H1 (cell line): Measurements from ENCODE around the gene TUT1. TPM values are rescaled to one million over a fixed set of nuclear protein-coding genes. Genes with fewer than 3 reads are reported as not detected.

ENCODE experiments used
- CTCF ChIA-PET: fragments of 300-600 bp; sonication (Branson Sonifier 250); formaldehyde crosslinking; loops from one replicate; lab custom pipeline; 2021; ENCODE audit not compliant: partially characterized antibody; lab: Charles Lee
- POLR2A ChIA-PET: fragments of 300-600 bp; sonication (Branson Sonifier 250); formaldehyde crosslinking; loops from one replicate; lab custom pipeline; 2021; ENCODE audit warnings: inconsistent platforms; ENCODE audit not compliant: partially characterized antibody; lab: Charles Lee
- DNase-seq, 2 experiments: peaks; one replicate each; pipeline versions ENCODE4 v3.0.0 to v3.0.0-alpha.2; 2010 to 2022; ENCODE audit warnings: low spot score in 2 of 2, low read depth in 1 of 2, mixed read lengths in 1 of 2
- FAIRE-seq: peaks from 2 replicates; lab custom pipeline; 2011; peaks lifted over from hg19 to GRCh38; lab: Jason Lieb, UNC
- H2AFZ ChIP-seq: 2 replicates; pipeline ENCODE4 v1.8.1; 2012; ENCODE audit warnings: low read length, inconsistent platforms
- H2AK5ac ChIP-seq: 2 replicates; pipeline ENCODE4 v1.6.1; 2013; ENCODE audit warnings: low read depth, low read length
- H2BK120ac ChIP-seq: replicated peaks from 2 replicates; pipeline ENCODE3; 2013; ENCODE audit warnings: low read depth, low read length, inconsistent platforms
- H2BK12ac ChIP-seq: 2 replicates; pipeline ENCODE4 v1.6.1; 2013; ENCODE audit warnings: low read depth, low read length
- H2BK15ac ChIP-seq: 2 replicates; pipeline ENCODE4 v1.6.1; 2013; ENCODE audit warnings: low read length
- H2BK20ac ChIP-seq: 2 replicates; pipeline ENCODE4 v1.6.1; 2013; ENCODE audit warnings: low read length
- H2BK5ac ChIP-seq: 2 replicates; pipeline ENCODE4 v1.6.1; 2013; ENCODE audit warnings: low read depth, low read length
- H3K14ac ChIP-seq: 2 replicates; pipeline ENCODE4 v1.6.1; 2013; ENCODE audit warnings: inconsistent platforms; ENCODE audit not compliant: insufficient read length
- H3K18ac ChIP-seq: 2 replicates; pipeline ENCODE4 v1.6.1; 2013; ENCODE audit warnings: low read length; ENCODE audit errors: extremely low read depth
- H3K23ac ChIP-seq: 2 replicates; pipeline ENCODE4 v1.6.1; 2013; ENCODE audit warnings: inconsistent platforms; ENCODE audit not compliant: insufficient read length
- H3K23me2 ChIP-seq: 2 replicates; pipeline ENCODE4 v1.6.1; 2013; ENCODE audit warnings: low read depth, low read length
- H3K27ac ChIP-seq: 2 replicates; pipeline ENCODE4 v1.6.1; 2011; ENCODE audit warnings: low read depth, low read length, inconsistent platforms
- H3K27me3 ChIP-seq, 4 experiments: replicated peaks in 1 of 4; 1 replicate in 1 of 4; 2 replicates in 3 of 4; pipeline versions ENCODE4 v1.6.1 to v1.8.1; 2011 to 2013; ENCODE audit warnings: low read length in 3 of 4, mild to moderate bottlenecking in 3 of 4, inconsistent platforms in 2 of 4, mixed read lengths in 2 of 4, moderate library complexity in 1 of 4; ENCODE audit not compliant: control insufficient read depth in 3 of 4, insufficient read depth in 3 of 4; ENCODE audit errors: extremely low read depth in 1 of 4
- H3K36me3 ChIP-seq, 4 experiments: 2 replicates each; pipeline versions ENCODE4 v1.6.1 to v1.8.1; 2011 to 2013; ENCODE audit warnings: mild to moderate bottlenecking in 4 of 4, low read length in 3 of 4, moderate library complexity in 2 of 4, control low read depth in 1 of 4, inconsistent platforms in 1 of 4; ENCODE audit not compliant: insufficient read depth in 4 of 4, control insufficient read depth in 2 of 4
- H3K4ac ChIP-seq: replicated peaks from 2 replicates; pipeline ENCODE3; 2013; ENCODE audit warnings: low read length, low read depth, mixed read lengths, inconsistent platforms; ENCODE audit not compliant: insufficient read length
- H3K4me1 ChIP-seq, 4 experiments: replicated peaks in 1 of 4; 1 replicate in 1 of 4; 2 replicates in 3 of 4; pipeline versions ENCODE4 v1.6.1 to v1.8.1; 2011 to 2013; ENCODE audit warnings: low read length in 3 of 4, inconsistent platforms in 2 of 4, mixed read lengths in 1 of 4; ENCODE audit not compliant: insufficient read depth in 4 of 4, control insufficient read depth in 3 of 4
- H3K4me2 ChIP-seq, 2 experiments: 2 replicates each; pipeline versions ENCODE4 v1.6.1 to v1.8.1; 2011 to 2013; ENCODE audit warnings: low read depth in 2 of 2, low read length in 2 of 2, control low read depth in 1 of 2, inconsistent platforms in 1 of 2, mild to moderate bottlenecking in 1 of 2; ENCODE audit not compliant: insufficient read depth in 1 of 2
- H3K4me3 ChIP-seq, 4 experiments: fragments of 200-600, 300-600 bp in 1 of 4; sonication (generic), shearing (Covaris generic), sonication (Bioruptor Twin) in 1 of 4; 2 replicates each; pipeline versions ENCODE4 v1.5.1 to v1.8.1; 2011 to 2016; ENCODE audit warnings: low read length in 4 of 4, low read depth in 3 of 4, control low read depth in 2 of 4, inconsistent platforms in 2 of 4, mild to moderate bottlenecking in 2 of 4, mixed read lengths in 1 of 4, moderate library complexity in 1 of 4; ENCODE audit not compliant: insufficient read depth in 2 of 4; ENCODE audit errors: extremely low read depth in 1 of 4
- H3K56ac ChIP-seq: replicated peaks from 2 replicates; pipeline ENCODE3; 2013; ENCODE audit warnings: low read depth, mild to moderate bottlenecking, mixed read lengths, low read length, inconsistent platforms; ENCODE audit not compliant: insufficient read length
- H3K79me1 ChIP-seq: 2 replicates; pipeline ENCODE4 v1.6.1; 2013; ENCODE audit warnings: low read depth, low read length, control low read depth
- H3K79me2 ChIP-seq, 2 experiments: 2 replicates each; pipeline versions ENCODE4 v1.6.1 to v1.8.1; 2012 to 2013; ENCODE audit warnings: low read length in 2 of 2, mild to moderate bottlenecking in 2 of 2, inconsistent platforms in 1 of 2; ENCODE audit not compliant: insufficient read depth in 2 of 2, control insufficient read depth in 1 of 2
- H3K9ac ChIP-seq, 4 experiments: replicated peaks in 1 of 4; 1 replicate in 1 of 4; 2 replicates in 3 of 4; pipeline versions ENCODE4 v1.6.1 to v1.8.1; 2011 to 2013; ENCODE audit warnings: low read depth in 3 of 4, low read length in 3 of 4, control low read depth in 2 of 4, mild to moderate bottlenecking in 2 of 4, moderate library complexity in 2 of 4, inconsistent platforms in 1 of 4; ENCODE audit errors: extremely low read depth in 1 of 4
- H3K9me3 ChIP-seq, 2 experiments: 2 replicates each; pipeline versions ENCODE4 v1.6.1 to v1.8.1; 2012 to 2013; ENCODE audit warnings: mild to moderate bottlenecking in 2 of 2, moderate library complexity in 2 of 2, control low read depth in 1 of 2, inconsistent platforms in 1 of 2, low read depth in 1 of 2, low read length in 1 of 2, mixed read lengths in 1 of 2; ENCODE audit not compliant: insufficient read depth in 2 of 2
- H4K20me1 ChIP-seq, 2 experiments: replicated peaks in 1 of 2; 2 replicates each; pipeline versions ENCODE3 to v1.8.1; 2011 to 2013; ENCODE audit warnings: inconsistent platforms in 2 of 2, low read length in 2 of 2, mild to moderate bottlenecking in 1 of 2; ENCODE audit not compliant: insufficient read depth in 2 of 2, control insufficient read depth in 1 of 2
- H4K5ac ChIP-seq: 2 replicates; pipeline ENCODE4 v1.6.1; 2013; ENCODE audit warnings: low read length, low read depth, mixed read lengths, inconsistent platforms; ENCODE audit not compliant: insufficient read length
- H4K8ac ChIP-seq: 2 replicates; pipeline ENCODE4 v1.8.0; 2013; ENCODE audit warnings: mild to moderate bottlenecking, moderate library complexity, low read length, inconsistent platforms; ENCODE audit not compliant: insufficient read depth; ENCODE audit errors: extremely low read depth
- H4K91ac ChIP-seq: replicated peaks from 2 replicates; pipeline ENCODE3; 2013; ENCODE audit warnings: low read length, mixed read lengths, inconsistent platforms; ENCODE audit not compliant: insufficient read length
- CHD1 ChIP-seq: IDR thresholded peaks from 2 replicates; pipeline ENCODE4 v1.6.1; 2012; ENCODE audit warnings: low read depth, low read length, improper control_type of control experiment
- HDAC2 ChIP-seq, 2 experiments: fragments of 300-600 bp in 1 of 2; sonication (generic) in 1 of 2; IDR thresholded peaks; 2 replicates each; pipeline ENCODE4 v1.6.1; 2011 to 2012; ENCODE audit warnings: low read depth in 2 of 2, low read length in 2 of 2, mild to moderate bottlenecking in 2 of 2, moderate library complexity in 2 of 2, borderline replicate concordance in 1 of 2, inconsistent platforms in 1 of 2
- PHF8 ChIP-seq: fragments of 200-600 bp; sonication (generic); conservative IDR thresholded peaks from 2 replicates; pipeline ENCODE4 v1.7.1; 2012; ENCODE audit warnings: low read depth, mild to moderate bottlenecking, inconsistent platforms, low read length, moderate library complexity
- RXRA ChIP-seq: IDR thresholded peaks from 2 replicates; pipeline ENCODE4 v1.6.1; 2011; ENCODE audit warnings: low read depth, mild to moderate bottlenecking, low read length, moderate library complexity; ENCODE audit not compliant: insufficient read depth
- SIN3A ChIP-seq, 2 experiments: IDR thresholded peaks in 1 of 2; conservative IDR thresholded peaks in 1 of 2; 2 replicates each; pipeline ENCODE4 v1.6.1; 2011 to 2012; ENCODE audit warnings: low read length in 2 of 2, improper control_type of control experiment in 1 of 2, low read depth in 1 of 2, mild to moderate bottlenecking in 1 of 2
- SIRT6 ChIP-seq: IDR thresholded peaks from one replicate; pipeline ENCODE4 v1.7.1; 2012; ENCODE audit warnings: low read length, inconsistent platforms
- WGBS, 2 experiments: shearing (Covaris generic) in 1 of 2; methylation state at CpG; one replicate each; pipeline versions ENCODE4 v1.1.6 to v1.1.7; 2013 to 2015; ENCODE audit warnings: low lambda C conversion rate in 2 of 2, mixed read lengths in 2 of 2, inconsistent platforms in 1 of 2, low coverage in 1 of 2, missing lambda C conversion rate in 1 of 2; ENCODE audit not compliant: insufficient replicate concordance in 2 of 2, insufficient coverage in 1 of 2, insufficient read length in 1 of 2; ENCODE audit errors: extremely low coverage in 1 of 2, missing lambda C conversion rate in 1 of 2; 5-methylcytosine and 5-hydroxymethylcytosine counted together
- polyA plus RNA-seq, 7 experiments: library from polyadenylated mRNA; depleted of rRNA in 3 of 7; stranded (reverse) in 5 of 7; unstranded in 2 of 7; fragments of >200 nt in 5 of 7; fragments of 200-250 nt in 2 of 7; gene quantifications; 1 replicate in 5 of 7; 2 replicates in 1 of 7; 4 replicates in 1 of 7; pipeline versions ENCODE4 v1.2.1 to v1.2.3, GENCODE V29; 2011 to 2013; ENCODE audit warnings: missing spikeins in 2 of 7, mixed read lengths in 2 of 7
- total RNA-seq: library from RNA; stranded (reverse); fragmentation: NEBNext Ultra II Directional; extraction: Animal tissue kit (Norgen Biotek cat#: 25700); gene quantifications from 2 replicates; pipeline ENCODE4 v1.2.1, GENCODE V29; 2021

TUT1 gene
- total and polyA plus RNA-seq, 2 of the 8 experiments (the other 6 are each of a cell fraction or from before 2014, with no cell fraction given) = 17.8 to 24.6 TPM

- H3K79me2 ChIP-seq = peaks cover 0 to 39% of the 10 kb centered on the region in 2 experiments
- WGBS, 2 experiments = 21% methylated on average over 33 of the region's 33 CpGs; no CpG with 5 or more reads in 1 of the 2 experiments
- TF ChIP-seq RXRA (no peak), SIRT6 (no peak), HDAC2 (IDR thresholded peaks at IDR 0.05; ENCODE audit: borderline replicate concordance in 1 of 2, low read depth in 2 of 2, low read length in 2 of 2) (no peak; a peak in 1 of 4 replicates), CHD1 (no peak), SIN3A (conservative IDR thresholded peaks at IDR 0.05 in 1 of 2, IDR thresholded peaks at IDR 0.05 in 1 of 2; ENCODE audit: low read depth in 1 of 2, low read length in 2 of 2) (peak; percentile 19 to 28; a peak in 2 of 4 replicates), PHF8 (peak; percentile 15; the same call in 1 of the 2 replicates)
Measured at GRCh38 chr11:62574363-62575071, 16.8 kb downstream of the TUT1 start.

More at GRCh38 chr11:62574363-62575071, 16.8 kb downstream of the TUT1 start:
- peak overlapping the region; percentile 50 to 93 (median 84) for H3K4me3 ChIP-seq
- H3K23me2 ChIP-seq = peaks cover 13% of the 10 kb centered on the region
- H3K23ac ChIP-seq = no peak overlapping the region
- ChIA-PET POLR2A (interaction anchor here (0.7 to 20.7 kb wide), 49 partner anchors 8 to 998 kb away, joined by 3 to 336 read pairs (median 4); partner anchors contain the start of genes B3GAT3, BSCL2, C11orf98 and CSKMT), CTCF (interaction anchor here (0.6 to 1.9 kb wide), 16 partner anchors 11 to 190 kb away, joined by 3 to 11 read pairs (median 4); partner anchors contain the start of genes EML3 and MTA2)
- H3K4ac ChIP-seq = peak overlapping the region; percentile 65
- H4K8ac ChIP-seq = no peak overlapping the region; the same call in 1 of the 2 replicates
- H3K4me2 ChIP-seq = peak overlapping the region; percentile 79 to 85
- peaks cover 0 to 16% of the 10 kb centered on the region in 2 experiments for H4K20me1 ChIP-seq
- H3K9me3 ChIP-seq = no peaks in the 10 kb centered on the region
- H2BK20ac ChIP-seq = no peak overlapping the region
- peak overlapping the region; percentile 13 for H3K56ac ChIP-seq
- peaks cover 28 to 47% (median 41%) of the 10 kb centered on the region in 4 experiments for H3K36me3 ChIP-seq
- H2BK15ac ChIP-seq = no peak overlapping the region
- peak overlapping the region; percentile 25 for H3K18ac ChIP-seq
- H2BK120ac ChIP-seq = no peak overlapping the region
- DNase-seq (no peak), FAIRE-seq (no peak)
- H3K27me3 ChIP-seq = no peaks in the 10 kb centered on the region
- no peak overlapping the region for H3K14ac ChIP-seq
- no peak overlapping the region for H2AFZ ChIP-seq
- H2BK12ac ChIP-seq = no peak overlapping the region
- H2BK5ac ChIP-seq = no peak overlapping the region
- peak overlapping the region; percentile 66 to 86 (median 81) for H3K9ac ChIP-seq
- peak overlapping the region; percentile 57; the same call in 1 of the 2 replicates for H3K27ac ChIP-seq
- H4K91ac ChIP-seq = peak overlapping the region; percentile 34
- H2AK5ac ChIP-seq = no peak overlapping the region
- peaks cover 0 to 11% (median 7%) of the 10 kb centered on the region in 4 experiments; a peak in 4 of 7 replicates for H3K4me1 ChIP-seq
- 0 out of 2 replicates have a peak, but pooled peaks cover 4% of the 10 kb centered on the region for H3K79me1 ChIP-seq
- H4K5ac ChIP-seq = peak overlapping the region; percentile 50
